ENCODE results near the gene SLC29A3.

The SLC29A3 gene

DNA sequence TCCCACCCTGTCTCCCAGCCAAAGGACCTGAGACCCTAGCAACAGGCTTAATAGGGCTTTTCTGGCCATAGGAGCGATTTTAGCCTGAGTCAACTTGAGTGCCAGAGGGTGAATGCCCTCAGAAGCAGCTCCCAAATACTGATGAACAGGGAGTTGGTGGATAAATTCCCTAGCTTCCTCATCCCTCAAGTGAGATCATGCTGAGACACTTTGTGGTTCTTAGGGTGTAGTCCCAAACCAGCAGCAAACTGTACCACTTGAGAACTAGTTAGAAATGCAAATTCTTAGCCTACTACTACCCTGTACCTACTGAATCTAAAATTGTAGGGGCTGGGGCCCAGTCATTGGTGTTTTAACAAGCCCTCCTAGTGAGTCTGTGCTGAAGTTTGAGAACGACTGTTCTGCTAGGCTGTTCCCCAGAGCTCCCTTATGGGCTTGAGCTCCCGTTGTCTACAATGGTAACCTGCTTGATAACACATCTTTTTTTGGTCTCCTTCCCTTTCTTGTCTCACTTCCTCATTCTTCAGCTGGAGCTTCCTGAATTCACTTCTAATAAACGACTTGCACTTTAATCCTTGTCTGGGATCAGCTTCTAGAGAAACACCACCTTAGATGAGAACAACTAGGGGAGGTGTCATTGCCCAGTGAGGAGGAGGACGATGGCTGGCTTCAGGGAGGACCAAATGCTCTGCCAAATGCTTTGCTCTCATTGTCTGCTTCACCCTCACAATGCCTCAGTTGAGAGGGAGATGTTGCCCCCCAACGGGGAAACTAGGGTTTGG lies 59.5 kb downstream of the SLC29A3 start:
- no peak for DNase-seq (ENCODE audit: low read depth)
- no peak overlapping the region for H3K4me3 ChIP-seq (ENCODE audit: low read length)
- TF ChIP-seq, protein P1, sequence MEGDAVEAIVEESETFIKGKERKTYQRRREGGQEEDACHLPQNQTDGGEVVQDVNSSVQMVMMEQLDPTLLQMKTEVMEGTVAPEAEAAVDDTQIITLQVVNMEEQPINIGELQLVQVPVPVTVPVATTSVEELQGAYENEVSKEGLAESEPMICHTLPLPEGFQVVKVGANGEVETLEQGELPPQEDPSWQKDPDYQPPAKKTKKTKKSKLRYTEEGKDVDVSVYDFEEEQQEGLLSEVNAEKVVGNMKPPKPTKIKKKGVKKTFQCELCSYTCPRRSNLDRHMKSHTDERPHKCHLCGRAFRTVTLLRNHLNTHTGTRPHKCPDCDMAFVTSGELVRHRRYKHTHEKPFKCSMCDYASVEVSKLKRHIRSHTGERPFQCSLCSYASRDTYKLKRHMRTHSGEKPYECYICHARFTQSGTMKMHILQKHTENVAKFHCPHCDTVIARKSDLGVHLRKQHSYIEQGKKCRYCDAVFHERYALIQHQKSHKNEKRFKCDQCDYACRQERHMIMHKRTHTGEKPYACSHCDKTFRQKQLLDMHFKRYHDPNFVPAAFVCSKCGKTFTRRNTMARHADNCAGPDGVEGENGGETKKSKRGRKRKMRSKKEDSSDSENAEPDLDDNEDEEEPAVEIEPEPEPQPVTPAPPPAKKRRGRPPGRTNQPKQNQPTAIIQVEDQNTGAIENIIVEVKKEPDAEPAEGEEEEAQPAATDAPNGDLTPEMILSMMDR (conservative IDR thresholded peaks at IDR 0.05; ENCODE audit: low read depth, low read length) = no peak

DNA sequence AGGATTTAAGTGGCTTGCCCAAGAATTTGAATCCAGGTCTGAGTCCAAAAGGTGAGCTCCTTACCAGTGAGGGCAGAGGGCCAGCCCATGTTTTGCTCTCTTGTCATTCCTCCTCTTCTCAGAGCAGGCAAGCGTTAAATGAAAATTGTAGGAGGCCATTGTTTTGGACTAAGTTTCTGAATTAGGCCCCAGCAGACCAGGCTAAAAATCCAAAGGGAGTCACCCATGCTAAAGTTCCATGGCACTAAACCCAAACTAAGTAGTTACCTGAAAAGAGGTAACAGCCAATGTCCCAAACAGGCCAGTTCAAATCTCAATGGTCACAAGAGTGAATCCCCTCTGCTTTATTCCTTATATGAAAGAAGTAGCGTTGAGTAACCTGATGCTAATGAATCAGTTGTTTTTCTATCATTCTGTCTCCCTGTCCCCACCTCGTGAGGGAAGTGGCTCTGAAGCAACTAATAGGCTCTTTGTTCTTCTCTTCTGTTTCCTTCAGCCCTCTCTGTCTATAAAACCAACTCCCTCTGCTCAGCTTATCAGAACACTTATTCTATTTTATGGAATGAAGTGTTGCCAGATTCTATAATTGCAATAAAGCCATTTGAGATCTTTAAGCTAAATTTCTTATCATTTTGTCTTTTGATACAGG lies 60.2 kb downstream of the SLC29A3 start:
- TF ChIP-seq, protein P1 (conservative IDR thresholded peaks at IDR 0.05; ENCODE audit: low read depth, low read length) = no peak
- no peak overlapping the region for H3K4me3 ChIP-seq (ENCODE audit: low read length)
- no peak for DNase-seq (ENCODE audit: low read depth)

DNA sequence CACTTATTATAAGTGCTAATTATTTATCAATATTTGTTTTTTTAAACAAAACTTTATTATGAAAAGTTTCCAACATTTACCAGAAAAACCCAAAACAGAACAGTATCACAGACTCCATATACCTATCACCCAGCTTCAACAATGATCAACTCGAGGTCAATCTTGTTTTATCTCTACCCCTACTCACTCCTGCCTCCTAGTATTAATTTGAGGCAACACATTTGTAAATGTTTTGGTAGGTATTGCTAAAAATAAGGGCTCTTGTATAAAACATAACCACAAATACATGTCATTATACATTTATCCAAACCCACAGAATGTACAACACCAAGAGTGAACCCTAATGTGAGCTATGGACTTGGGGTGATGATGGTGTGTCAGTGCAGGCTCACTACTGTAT lies 61.8 kb downstream of the SLC29A3 start:
- no peak overlapping the region for H3K4me3 ChIP-seq (ENCODE audit: low read length)
- TF ChIP-seq, protein P1 (conservative IDR thresholded peaks at IDR 0.05; ENCODE audit: low read depth, low read length) = no peak
- no peak for DNase-seq (ENCODE audit: low read depth)

DNA sequence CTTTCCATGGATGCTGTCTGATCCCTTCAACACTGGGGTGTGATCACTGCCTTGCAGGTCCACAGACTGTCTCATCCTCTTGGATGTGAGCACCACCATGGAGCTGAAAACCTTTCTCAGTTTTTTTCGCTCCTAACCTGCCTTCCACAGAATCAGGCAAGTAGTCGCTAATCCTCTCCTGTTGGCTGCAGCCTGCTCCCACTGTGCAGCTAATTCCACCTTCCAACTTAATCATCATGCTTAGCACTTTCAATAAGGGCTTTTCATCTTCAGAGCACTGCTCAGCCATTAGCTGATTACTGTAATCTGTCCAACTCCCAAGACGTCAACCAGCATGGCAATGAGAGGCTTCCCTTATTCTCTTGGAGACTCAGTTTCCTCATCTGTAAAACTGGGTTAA lies 62.6 kb downstream of the SLC29A3 start:
- no peak overlapping the region for H3K4me3 ChIP-seq (ENCODE audit: low read length)
- peak; percentile 20 for DNase-seq (ENCODE audit: low read depth)
- TF ChIP-seq, protein P1 (conservative IDR thresholded peaks at IDR 0.05; ENCODE audit: low read depth, low read length) = no peak

DNA sequence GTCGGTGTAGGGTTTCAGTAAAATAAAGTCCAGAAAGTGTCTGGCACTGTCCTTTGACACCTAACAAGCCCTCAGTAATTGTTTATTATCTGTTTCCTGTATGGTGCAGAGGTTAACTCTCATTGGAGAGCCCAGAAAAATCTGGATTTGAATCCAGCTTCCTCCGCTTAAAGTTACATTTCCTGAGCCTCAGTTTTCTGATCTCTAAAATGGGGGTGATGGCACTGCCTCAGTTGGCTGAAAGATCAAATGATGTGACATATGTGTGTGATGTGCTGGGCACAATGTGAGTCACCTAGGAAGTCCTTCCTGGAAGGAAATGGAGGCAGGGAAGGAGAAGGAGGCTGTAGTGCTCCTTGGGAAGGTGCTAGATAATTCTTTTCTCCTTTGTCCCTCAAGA lies 63.0 kb downstream of the SLC29A3 start:
- DNase-seq (ENCODE audit: low read depth) = no peak
- H3K4me3 ChIP-seq (ENCODE audit: low read length) = no peak overlapping the region
- TF ChIP-seq, protein P1 (conservative IDR thresholded peaks at IDR 0.05; ENCODE audit: low read depth, low read length) = no peak

DNA sequence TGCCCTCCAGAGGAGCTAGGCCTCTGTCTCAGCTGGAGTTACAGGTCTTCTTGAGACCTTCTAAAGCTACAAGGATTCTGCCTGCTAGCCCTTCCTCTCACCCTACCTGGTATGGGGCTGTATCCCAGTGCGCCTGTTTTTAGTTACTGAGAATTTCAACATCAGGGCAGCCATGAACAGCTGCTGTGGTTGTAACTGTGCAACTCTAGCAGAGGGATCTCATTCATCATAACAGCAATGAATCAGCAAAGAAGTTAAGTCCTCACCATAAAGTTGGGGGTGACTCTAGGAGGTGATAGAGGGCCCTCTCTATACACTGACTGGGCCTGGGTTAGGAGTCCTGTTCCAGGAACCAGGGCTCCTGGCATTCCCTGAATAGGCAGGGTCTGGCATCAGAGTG lies 63.7 kb downstream of the SLC29A3 start:
- no peak overlapping the region for H3K4me3 ChIP-seq (ENCODE audit: low read length)
- DNase-seq (ENCODE audit: low read depth) = no peak
- TF ChIP-seq, protein P1 (conservative IDR thresholded peaks at IDR 0.05; ENCODE audit: low read depth, low read length) = no peak
